ENCODE results near the gene LPIN1. TPM values are rescaled to one million over a fixed set of nuclear protein-coding genes. Genes with fewer than 3 reads are reported as not detected.

The LPIN1 gene, protein sequence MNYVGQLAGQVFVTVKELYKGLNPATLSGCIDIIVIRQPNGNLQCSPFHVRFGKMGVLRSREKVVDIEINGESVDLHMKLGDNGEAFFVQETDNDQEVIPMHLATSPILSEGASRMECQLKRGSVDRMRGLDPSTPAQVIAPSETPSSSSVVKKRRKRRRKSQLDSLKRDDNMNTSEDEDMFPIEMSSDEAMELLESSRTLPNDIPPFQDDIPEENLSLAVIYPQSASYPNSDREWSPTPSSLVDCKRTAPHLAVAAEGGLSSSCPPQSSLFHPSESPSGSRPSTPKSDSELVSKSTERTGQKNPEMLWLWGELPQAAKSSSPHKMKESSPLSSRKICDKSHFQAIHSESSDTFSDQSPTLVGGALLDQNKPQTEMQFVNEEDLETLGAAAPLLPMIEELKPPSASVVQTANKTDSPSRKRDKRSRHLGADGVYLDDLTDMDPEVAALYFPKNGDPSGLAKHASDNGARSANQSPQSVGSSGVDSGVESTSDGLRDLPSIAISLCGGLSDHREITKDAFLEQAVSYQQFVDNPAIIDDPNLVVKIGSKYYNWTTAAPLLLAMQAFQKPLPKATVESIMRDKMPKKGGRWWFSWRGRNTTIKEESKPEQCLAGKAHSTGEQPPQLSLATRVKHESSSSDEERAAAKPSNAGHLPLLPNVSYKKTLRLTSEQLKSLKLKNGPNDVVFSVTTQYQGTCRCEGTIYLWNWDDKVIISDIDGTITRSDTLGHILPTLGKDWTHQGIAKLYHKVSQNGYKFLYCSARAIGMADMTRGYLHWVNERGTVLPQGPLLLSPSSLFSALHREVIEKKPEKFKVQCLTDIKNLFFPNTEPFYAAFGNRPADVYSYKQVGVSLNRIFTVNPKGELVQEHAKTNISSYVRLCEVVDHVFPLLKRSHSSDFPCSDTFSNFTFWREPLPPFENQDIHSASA
- 7.0 and 12.1 TPM in 2 replicates for total RNA-seq

DNA sequence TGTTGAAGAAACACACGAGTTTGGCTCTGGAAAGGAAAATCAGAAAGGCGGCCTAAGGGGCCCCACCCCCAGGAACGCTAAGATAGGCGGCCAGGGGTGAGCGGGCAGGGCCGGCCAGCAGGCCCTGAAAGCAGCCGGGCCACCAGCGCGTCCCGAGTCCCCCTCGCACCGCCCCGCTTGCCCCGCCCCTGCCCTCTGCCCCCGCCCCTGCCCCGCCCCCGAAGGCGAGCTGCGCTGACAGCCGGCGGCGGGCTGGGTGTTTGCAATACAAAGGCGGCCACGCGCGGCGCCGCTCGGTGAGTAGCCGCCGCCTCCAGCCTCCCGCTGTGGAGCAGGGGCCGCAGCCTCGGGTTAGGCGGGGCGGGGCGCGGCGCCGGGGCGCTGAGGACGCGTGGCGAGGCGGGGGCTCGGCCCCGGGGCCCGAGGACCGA is at the start of gene LPIN1:
Gene LPIN1, plus strand, starts transcription at position 257 of the 431 bp plus-strand sequence. CDS start 18,910 bp downstream, outside the sequence.
- Histone ChIP-seq H3K36me3 (ENCODE audit: control insufficient read depth, insufficient read depth, low read length) (no peaks in the 10 kb centered on the region), H3K27me3 (ENCODE audit: control insufficient read depth, insufficient read depth, low read length) (no peaks in the 10 kb centered on the region), H3K4me3 (ENCODE audit: low read depth, low read length) (peak within 1 kb of the TSS; percentile 59)
- DNase-seq (ENCODE audit: low read depth) (peak; percentile 43), FAIRE-seq (no peak)
- TF ChIP-seq, protein P1, sequence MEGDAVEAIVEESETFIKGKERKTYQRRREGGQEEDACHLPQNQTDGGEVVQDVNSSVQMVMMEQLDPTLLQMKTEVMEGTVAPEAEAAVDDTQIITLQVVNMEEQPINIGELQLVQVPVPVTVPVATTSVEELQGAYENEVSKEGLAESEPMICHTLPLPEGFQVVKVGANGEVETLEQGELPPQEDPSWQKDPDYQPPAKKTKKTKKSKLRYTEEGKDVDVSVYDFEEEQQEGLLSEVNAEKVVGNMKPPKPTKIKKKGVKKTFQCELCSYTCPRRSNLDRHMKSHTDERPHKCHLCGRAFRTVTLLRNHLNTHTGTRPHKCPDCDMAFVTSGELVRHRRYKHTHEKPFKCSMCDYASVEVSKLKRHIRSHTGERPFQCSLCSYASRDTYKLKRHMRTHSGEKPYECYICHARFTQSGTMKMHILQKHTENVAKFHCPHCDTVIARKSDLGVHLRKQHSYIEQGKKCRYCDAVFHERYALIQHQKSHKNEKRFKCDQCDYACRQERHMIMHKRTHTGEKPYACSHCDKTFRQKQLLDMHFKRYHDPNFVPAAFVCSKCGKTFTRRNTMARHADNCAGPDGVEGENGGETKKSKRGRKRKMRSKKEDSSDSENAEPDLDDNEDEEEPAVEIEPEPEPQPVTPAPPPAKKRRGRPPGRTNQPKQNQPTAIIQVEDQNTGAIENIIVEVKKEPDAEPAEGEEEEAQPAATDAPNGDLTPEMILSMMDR (IDR thresholded peaks at IDR 0.05; ENCODE audit: insufficient read depth, low read length, severe bottlenecking), result no peak

DNA sequence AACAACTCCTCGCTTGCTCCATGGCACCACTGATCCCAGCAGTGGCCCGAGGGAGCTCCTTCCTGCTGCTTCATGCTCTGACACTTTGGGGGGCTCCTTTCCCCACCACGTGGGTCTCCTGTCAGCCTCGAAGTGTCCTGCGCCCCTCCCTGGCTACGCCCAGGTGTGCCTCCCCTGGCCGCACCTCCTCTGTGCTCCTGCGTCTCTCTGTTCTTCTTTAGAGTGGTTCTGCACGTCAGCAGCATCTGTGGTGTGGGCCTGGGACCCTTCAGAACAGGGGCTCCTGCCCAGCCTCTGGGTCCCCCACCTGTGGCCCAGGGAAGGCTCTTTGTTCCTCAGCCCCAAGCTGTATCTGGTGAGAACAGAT is 49.7 kb upstream of the LPIN1 start:
- Histone ChIP-seq H3K4me3 (ENCODE audit: low read depth, low read length) (no peak overlapping the region), H3K27me3 (ENCODE audit: control insufficient read depth, insufficient read depth, low read length) (no peaks in the 10 kb centered on the region), H3K36me3 (ENCODE audit: control insufficient read depth, insufficient read depth, low read length) (no peaks in the 10 kb centered on the region)
- TF ChIP-seq, protein P1 (IDR thresholded peaks at IDR 0.05; ENCODE audit: insufficient read depth, low read length, severe bottlenecking), result no peak
- DNase-seq (ENCODE audit: low read depth), result no peak
- FAIRE-seq, result no peak

DNA sequence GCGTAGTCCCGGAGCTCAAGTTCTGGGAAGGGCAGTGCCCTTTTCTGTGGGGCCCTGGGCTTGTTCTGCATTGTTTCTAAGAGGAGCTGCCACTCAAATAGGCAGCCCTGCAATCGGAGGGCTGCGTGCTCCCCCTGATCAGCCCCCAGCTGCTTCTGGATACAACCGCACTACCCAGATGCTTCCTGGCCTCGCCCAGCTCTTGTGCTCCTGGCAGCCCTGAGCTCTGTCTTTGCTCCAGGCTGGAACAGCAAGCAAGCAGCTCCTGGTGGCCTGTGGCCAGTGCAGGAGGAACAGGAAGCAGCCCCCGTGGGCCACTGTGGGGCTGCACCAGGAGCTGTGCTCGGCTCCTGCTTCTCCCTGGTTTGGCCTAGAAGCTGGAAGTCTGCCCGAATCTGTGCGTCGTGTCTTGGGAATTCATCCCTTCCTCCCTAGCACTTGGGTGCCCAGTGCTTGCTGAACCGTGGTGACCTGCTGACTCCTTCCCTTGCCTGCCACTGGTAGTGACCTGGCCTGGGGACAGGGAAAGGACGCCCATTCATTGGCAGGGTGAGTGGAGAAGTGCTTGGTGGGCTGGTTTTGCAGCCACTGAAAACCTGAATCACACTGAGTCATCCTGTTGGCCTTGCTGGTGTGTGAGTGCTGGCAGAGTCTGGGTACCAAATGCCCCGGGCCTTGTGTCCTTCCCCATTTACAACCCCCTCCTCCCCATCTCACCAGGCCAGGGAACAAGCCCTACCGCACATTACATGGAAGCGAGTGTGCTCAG is 49.1 kb upstream of the LPIN1 start:
- TF ChIP-seq, protein P1 (IDR thresholded peaks at IDR 0.05; ENCODE audit: insufficient read depth, low read length, severe bottlenecking), result no peak
- no peak overlapping the region for H3K4me3 ChIP-seq (ENCODE audit: low read depth, low read length)
- no peaks in the 10 kb centered on the region for H3K36me3 ChIP-seq (ENCODE audit: control insufficient read depth, insufficient read depth, low read length)
- DNase-seq (ENCODE audit: low read depth), result peak; percentile 67
- no peak for FAIRE-seq
- H3K27me3 ChIP-seq (ENCODE audit: control insufficient read depth, insufficient read depth, low read length), result no peaks in the 10 kb centered on the region

DNA sequence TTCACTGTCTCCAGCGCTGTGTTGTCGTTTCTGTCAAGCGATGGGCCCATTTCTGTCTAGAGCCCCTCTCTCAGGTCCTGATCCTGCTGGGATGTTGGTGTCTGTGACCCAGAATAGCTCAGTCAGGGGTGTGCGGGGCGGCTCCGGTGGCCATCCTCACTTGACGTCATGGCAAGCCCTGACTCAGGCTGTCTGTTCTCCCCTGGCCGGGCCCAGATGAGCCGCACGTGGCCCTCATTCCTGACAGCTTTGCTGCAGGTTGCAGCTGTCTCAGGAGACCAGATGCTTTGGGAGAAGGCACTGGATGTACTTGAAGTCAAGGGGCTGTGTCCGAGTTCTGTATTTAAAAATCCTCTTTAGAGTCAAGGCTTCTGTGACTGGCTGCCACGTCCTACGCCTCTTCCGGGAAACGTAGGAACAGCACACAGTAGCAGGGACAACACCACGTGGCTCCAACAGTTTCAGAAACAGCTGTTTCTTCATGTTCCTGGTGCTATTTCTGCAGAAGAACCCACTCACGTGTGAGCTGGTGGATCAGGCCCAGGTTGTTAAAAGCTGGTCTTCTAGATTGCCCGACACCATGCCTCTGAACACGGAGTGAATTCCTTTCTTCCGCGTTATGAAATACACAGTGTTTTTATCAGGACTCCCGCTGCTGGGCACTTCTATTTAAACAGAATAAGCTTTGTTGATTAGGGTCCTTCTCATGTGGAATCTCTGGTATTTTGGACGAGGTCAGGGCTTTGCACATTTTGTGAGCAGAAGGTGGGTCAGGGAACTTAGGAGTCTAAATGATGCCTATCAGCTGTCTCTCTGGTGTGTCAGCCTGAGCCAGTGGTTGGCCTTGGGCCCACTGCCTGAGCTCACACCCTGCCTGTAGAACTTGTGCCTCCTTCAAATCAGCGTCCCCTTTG is 48.2 kb upstream of the LPIN1 start:
- TF ChIP-seq, protein P1 (IDR thresholded peaks at IDR 0.05; ENCODE audit: insufficient read depth, low read length, severe bottlenecking), result no peak
- no peak for DNase-seq (ENCODE audit: low read depth)
- FAIRE-seq, result no peak
- Histone ChIP-seq H3K27me3 (ENCODE audit: control insufficient read depth, insufficient read depth, low read length) (no peaks in the 10 kb centered on the region), H3K4me3 (ENCODE audit: low read depth, low read length) (no peak overlapping the region), H3K36me3 (ENCODE audit: control insufficient read depth, insufficient read depth, low read length) (no peaks in the 10 kb centered on the region)

Data from bronchial epithelial cell (primary cell).